Measurements from ENCODE around the gene PGF.

- no peak for TF ChIP-seq CTCF (IDR thresholded peaks at IDR 0.05; ENCODE audit: poor library complexity)
- TF ChIP-seq EZH2 (IDR thresholded peaks at IDR 0.05; ENCODE audit: borderline replicate concordance), result no peak
Measured at GRCh38 chr14:74942181-74942580, 13.2 kb downstream of the PGF start.

Data from hepatocyte (in vitro differentiated cells).